Mesenchymal stem cell (in vitro differentiated cells and primary cell): Measurements from ENCODE around the gene UQCRH.

Experiments
- DNase-seq: peaks from one replicate; pipeline ENCODE4 v3.0.0-alpha.2; 2013
- H2AFZ ChIP-seq: one replicate; pipeline ENCODE4 v1.6.1; 2013; ENCODE audit warnings: low read depth, mild to moderate bottlenecking, control low read depth, inconsistent platforms, low read length, moderate library complexity
- H2AK5ac ChIP-seq: 2 replicates; pipeline ENCODE4 v1.6.1; 2013; ENCODE audit warnings: low read length, moderate library complexity, mild to moderate bottlenecking, inconsistent platforms; ENCODE audit not compliant: severe bottlenecking
- H2BK120ac ChIP-seq: one replicate; pipeline ENCODE4 v1.6.1; 2013; ENCODE audit warnings: low read depth, mild to moderate bottlenecking, inconsistent platforms, low read length, moderate library complexity
- H2BK12ac ChIP-seq, 2 experiments: one replicate each; pipeline ENCODE4 v1.6.1; 2013; ENCODE audit warnings: inconsistent platforms in 2 of 2, low read length in 2 of 2, mild to moderate bottlenecking in 2 of 2, moderate library complexity in 2 of 2, control low read depth in 1 of 2
- H2BK15ac ChIP-seq: one replicate; pipeline ENCODE4 v1.6.1; 2013; ENCODE audit warnings: mild to moderate bottlenecking, low read depth, inconsistent platforms; ENCODE audit not compliant: poor library complexity, severe bottlenecking
- H2BK5ac ChIP-seq: 2 replicates; pipeline ENCODE4 v1.6.1; 2013; ENCODE audit warnings: low read depth, mild to moderate bottlenecking, low read length, control low read depth, inconsistent platforms; ENCODE audit not compliant: poor library complexity, severe bottlenecking
- H3K14ac ChIP-seq, 2 experiments: one replicate each; pipeline ENCODE4 v1.6.1; 2013; ENCODE audit warnings: inconsistent platforms in 2 of 2, low read length in 2 of 2, control low read depth in 1 of 2, mild to moderate bottlenecking in 1 of 2, moderate library complexity in 1 of 2
- H3K18ac ChIP-seq, 2 experiments: one replicate each; pipeline ENCODE4 v1.6.1; 2013; ENCODE audit warnings: inconsistent platforms in 2 of 2, low read length in 2 of 2, control low read depth in 1 of 2, low read depth in 1 of 2, mild to moderate bottlenecking in 1 of 2
- H3K23ac ChIP-seq, 2 experiments: one replicate each; pipeline ENCODE4 v1.6.1; 2013; ENCODE audit warnings: inconsistent platforms in 2 of 2, low read length in 2 of 2, mild to moderate bottlenecking in 2 of 2, moderate library complexity in 2 of 2, control low read depth in 1 of 2
- H3K27ac ChIP-seq: 2 replicates; pipeline ENCODE4 v1.5.1; 2013; ENCODE audit warnings: mild to moderate bottlenecking, moderate library complexity, low read length, control low read depth, inconsistent platforms; ENCODE audit not compliant: poor library complexity, severe bottlenecking
- H3K27me3 ChIP-seq, 2 experiments: 2 replicates each; pipeline versions ENCODE4 v1.6.1 to v1.7.0; 2013; ENCODE audit warnings: low read length in 2 of 2, mild to moderate bottlenecking in 2 of 2, moderate library complexity in 2 of 2, control low read depth in 1 of 2, inconsistent platforms in 1 of 2; ENCODE audit not compliant: control insufficient read depth in 1 of 2, insufficient read depth in 1 of 2
- H3K36me3 ChIP-seq, 2 experiments: 2 replicates each; pipeline versions ENCODE4 v1.6.1 to v1.7.0; 2013; ENCODE audit warnings: low read length in 2 of 2, control low read depth in 1 of 2, inconsistent platforms in 1 of 2, low read depth in 1 of 2, mild to moderate bottlenecking in 1 of 2; ENCODE audit not compliant: insufficient read depth in 2 of 2, control insufficient read depth in 1 of 2
- H3K4ac ChIP-seq, 2 experiments: one replicate each; pipeline ENCODE4 v1.6.1; 2013; ENCODE audit warnings: inconsistent platforms in 2 of 2, low read length in 2 of 2, mild to moderate bottlenecking in 2 of 2, moderate library complexity in 2 of 2, control low read depth in 1 of 2, low read depth in 1 of 2
- H3K4me1 ChIP-seq: 2 replicates; pipeline ENCODE4 v1.6.1; 2013; ENCODE audit warnings: low read depth, low read length, control low read depth; ENCODE audit not compliant: control insufficient read depth, insufficient read depth
- H3K4me2 ChIP-seq: 2 replicates; pipeline ENCODE4 v1.6.1; 2013; ENCODE audit warnings: low read length, mild to moderate bottlenecking, inconsistent platforms; ENCODE audit not compliant: poor library complexity, severe bottlenecking
- H3K4me3 ChIP-seq, 2 experiments: 2 replicates each; pipeline versions ENCODE4 v1.5.1 to v1.7.0; 2013; ENCODE audit warnings: low read length in 2 of 2, mild to moderate bottlenecking in 2 of 2, control low read depth in 1 of 2, low read depth in 1 of 2; ENCODE audit not compliant: insufficient read depth in 1 of 2
- H3K79me1 ChIP-seq: replicated peaks from 2 replicates; pipeline ENCODE4 v1.6.1; 2013; ENCODE audit warnings: mild to moderate bottlenecking, control low read depth, low read length, inconsistent platforms; ENCODE audit not compliant: poor library complexity, severe bottlenecking
- H3K9ac ChIP-seq: 2 replicates; pipeline ENCODE4 v1.7.0; 2013; ENCODE audit warnings: mild to moderate bottlenecking, low read length, moderate library complexity
- H3K9me3 ChIP-seq: 2 replicates; pipeline ENCODE4 v1.7.0; 2013; ENCODE audit warnings: mild to moderate bottlenecking, low read length; ENCODE audit not compliant: control insufficient read depth
- H4K8ac ChIP-seq: one replicate; pipeline ENCODE4 v1.6.1; 2013; ENCODE audit warnings: inconsistent platforms, mild to moderate bottlenecking, low read length, moderate library complexity
- H4K91ac ChIP-seq: one replicate; pipeline ENCODE4 v1.6.1; 2013; ENCODE audit warnings: mild to moderate bottlenecking, low read length, inconsistent platforms
- WGBS: methylation state at CpG from one replicate; pipeline ENCODE4 v1.1.7; 2013; ENCODE audit warnings: mixed read lengths; 5-methylcytosine and 5-hydroxymethylcytosine counted together

The UQCRH gene

GRCh38 chr1:46284058-46284457, 19.4 kb upstream of the UQCRH start:
- H3K27ac ChIP-seq: no peak overlapping the region
- no peak overlapping the region for H2BK5ac ChIP-seq
- no peak overlapping the region for H3K4ac ChIP-seq
- H3K36me3 ChIP-seq: peaks cover 46 to 86% of the 10 kb centered on the region in 2 experiments
- no peak overlapping the region for H3K14ac ChIP-seq
- H3K23ac ChIP-seq: no peak overlapping the region
- H2BK15ac ChIP-seq: no peak overlapping the region
- 87% methylated on average over 1 of the region's 1 CpG for WGBS
- no peak overlapping the region for H2BK120ac ChIP-seq
- H4K91ac ChIP-seq: no peak overlapping the region
- no peak for DNase-seq
- H3K79me1 ChIP-seq: peaks cover 23% of the 10 kb centered on the region
- no peak overlapping the region for H4K8ac ChIP-seq
- H2AFZ ChIP-seq: no peak overlapping the region
- no peak overlapping the region for H3K9ac ChIP-seq
- H3K4me1 ChIP-seq: peaks cover 15% of the 10 kb centered on the region
- no peak overlapping the region for H2AK5ac ChIP-seq
- no peak overlapping the region for H2BK12ac ChIP-seq
- no peak overlapping the region for H3K18ac ChIP-seq
- no peak overlapping the region for H3K4me3 ChIP-seq
- H3K27me3 ChIP-seq: no peaks in the 10 kb centered on the region
- H3K4me2 ChIP-seq: no peak overlapping the region
- H3K9me3 ChIP-seq: no peaks in the 10 kb centered on the region

- peaks cover 23% of the 10 kb centered on the region for H3K79me1 ChIP-seq
- H3K9ac ChIP-seq: no peak overlapping the region
- H3K27ac ChIP-seq: no peak overlapping the region
- H3K4me1 ChIP-seq: peaks cover 15% of the 10 kb centered on the region
- no peak overlapping the region for H4K91ac ChIP-seq
- H3K4me2 ChIP-seq: no peak overlapping the region
- DNase-seq: peak; percentile 32
- H2BK15ac ChIP-seq: no peak overlapping the region
- H3K9me3 ChIP-seq: no peaks in the 10 kb centered on the region
- no peak overlapping the region for H2BK12ac ChIP-seq
- H4K8ac ChIP-seq: no peak overlapping the region
- H3K4me3 ChIP-seq: no peak overlapping the region
- H2BK5ac ChIP-seq: no peak overlapping the region
- peaks cover 42 to 82% of the 10 kb centered on the region in 2 experiments for H3K36me3 ChIP-seq
- H3K18ac ChIP-seq: no peak overlapping the region
- H3K14ac ChIP-seq: no peak overlapping the region
- H2BK120ac ChIP-seq: no peak overlapping the region
- H3K4ac ChIP-seq: no peak overlapping the region
- H2AFZ ChIP-seq: no peak overlapping the region
- WGBS: 90% methylated on average over 3 of the region's 3 CpGs
- no peak overlapping the region for H3K23ac ChIP-seq
- no peak overlapping the region for H2AK5ac ChIP-seq
- no peaks in the 10 kb centered on the region for H3K27me3 ChIP-seq
Measured at GRCh38 chr1:46284597-46285564, 18.6 kb upstream of the UQCRH start.

- no peaks in the 10 kb centered on the region for H3K27me3 ChIP-seq
- no peak overlapping the region for H2BK12ac ChIP-seq
- H3K4me1 ChIP-seq: peaks cover 15% of the 10 kb centered on the region
- H3K9ac ChIP-seq: no peak overlapping the region
- WGBS: 96% methylated on average over 27 of the region's 27 CpGs
- H3K14ac ChIP-seq: no peak overlapping the region
- no peak overlapping the region for H2BK15ac ChIP-seq
- no peak overlapping the region for H4K8ac ChIP-seq
- no peak overlapping the region for H3K27ac ChIP-seq
- H3K36me3 ChIP-seq: peaks cover 37 to 77% of the 10 kb centered on the region in 2 experiments
- H3K79me1 ChIP-seq: peaks cover 23% of the 10 kb centered on the region
- H2BK120ac ChIP-seq: no peak overlapping the region
- no peak overlapping the region for H3K18ac ChIP-seq
- no peak overlapping the region for H3K4ac ChIP-seq
- no peak for DNase-seq
- H3K9me3 ChIP-seq: no peaks in the 10 kb centered on the region
- no peak overlapping the region for H2BK5ac ChIP-seq
- H3K4me3 ChIP-seq: no peak overlapping the region
- no peak overlapping the region for H2AK5ac ChIP-seq
- H3K4me2 ChIP-seq: no peak overlapping the region
- no peak overlapping the region for H3K23ac ChIP-seq
- no peak overlapping the region for H4K91ac ChIP-seq
- no peak overlapping the region for H2AFZ ChIP-seq
Measured at GRCh38 chr1:46285730-46286477, 17.6 kb upstream of the UQCRH start.
